ENCODE measurements around the gene ZFYVE27. TPM values are rescaled to one million over a fixed set of nuclear protein-coding genes. Genes with fewer than 3 reads are reported as not detected.

ZFYVE27 gene
- total RNA-seq, 2 experiments from 2014 or later: 24.0 to 33.0 TPM

DNA sequence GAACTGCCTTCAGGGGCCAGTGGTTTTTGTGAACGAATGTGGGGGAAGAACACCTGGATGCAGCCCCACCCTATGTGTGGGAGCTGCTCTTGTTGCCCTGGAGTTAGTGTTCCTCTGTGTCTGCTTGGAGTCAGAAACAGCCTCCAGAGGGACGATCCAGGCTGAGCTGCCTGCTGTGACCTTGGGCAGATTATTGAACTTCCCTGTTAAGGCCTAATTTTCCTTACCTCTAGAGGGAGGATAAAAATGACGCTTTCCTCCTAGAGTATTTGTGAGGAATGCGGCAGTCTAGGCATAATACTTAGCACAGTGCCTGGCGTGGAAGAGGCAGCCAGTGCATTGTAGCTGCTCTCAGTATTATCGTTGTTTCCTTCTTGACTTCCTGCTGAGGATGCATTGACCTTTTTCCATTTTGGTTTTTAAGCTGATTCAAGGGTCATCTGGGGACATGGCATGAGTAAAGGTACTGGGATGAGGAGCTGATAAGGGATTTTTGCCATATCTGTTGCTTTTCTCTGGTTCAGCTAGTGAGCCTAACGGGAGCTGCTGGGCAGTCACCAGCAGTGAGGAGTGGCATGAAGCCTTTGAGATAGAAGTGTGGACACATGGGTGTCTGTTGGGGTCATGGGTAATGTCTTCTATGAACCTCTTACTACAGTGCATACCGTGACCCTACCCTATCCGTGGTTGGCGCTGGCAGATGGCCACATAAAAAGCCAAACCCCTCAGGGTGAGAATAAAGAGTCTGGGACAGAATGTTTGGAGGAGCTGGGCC is 6.4 kb downstream of the ZFYVE27 start:
- H4K20me1 ChIP-seq (ENCODE audit: insufficient read depth, low read length): no peaks in the 10 kb centered on the region
- H3K4me2 ChIP-seq (ENCODE audit: low read length): no peak overlapping the region
- no peaks in the 10 kb centered on the region for H3K9me3 ChIP-seq (ENCODE audit: low read length)
- H3K36me3 ChIP-seq (ENCODE audit: insufficient read depth, low read length): peaks cover 80% of the 10 kb centered on the region
- no TSS peak for BruUV-seq (replicated peaks)
- no peak for DNase-seq (ENCODE audit: low spot score)
- intact Hi-C loops (cut with micrococcal nuclease; ENCODE audit: unreplicated experiment): no loop called here
- H3K9me2 ChIP-seq (ENCODE audit: insufficient read depth, low read length): no peaks in the 10 kb centered on the region
- H3K79me2 ChIP-seq (ENCODE audit: insufficient read depth, low read depth, low read length): peaks cover 16% of the 10 kb centered on the region; the same call in 1 of the 2 replicates
- H3K4me3 ChIP-seq (ENCODE audit: low read depth, low read length, poor library complexity, severe bottlenecking): no peak overlapping the region
- no peak overlapping the region for H3K27ac ChIP-seq (ENCODE audit: low read depth, low read length, poor library complexity, severe bottlenecking)
- H3K4me1 ChIP-seq (ENCODE audit: insufficient read depth, low read length, poor library complexity, severe bottlenecking): peaks cover 4% of the 10 kb centered on the region
- no peak overlapping the region for H2AFZ ChIP-seq (ENCODE audit: low read length)
- no peak for TF ChIP-seq EZH2phosphoT487 (IDR thresholded peaks at IDR 0.05; ENCODE audit: borderline replicate concordance, low read depth, low read length)
- no peak for TF ChIP-seq CTCF (conservative IDR thresholded peaks at IDR 0.05; ENCODE audit: low read length)
- ChIA-PET CTCF (ENCODE audit: unreplicated experiment) (no interaction called here), POLR2A (interaction anchor here (1.4 kb wide), 1 partner anchor 86 kb away, joined by 3 read pairs; no protein-coding TSS in a partner anchor)

- intact Hi-C loops (cut with micrococcal nuclease; ENCODE audit: unreplicated experiment): no loop called here
- no peak for TF ChIP-seq EZH2phosphoT487 (IDR thresholded peaks at IDR 0.05; ENCODE audit: borderline replicate concordance, low read depth, low read length)
- no peak for TF ChIP-seq CTCF (conservative IDR thresholded peaks at IDR 0.05; ENCODE audit: low read length)
- H4K20me1 ChIP-seq (ENCODE audit: insufficient read depth, low read length): no peaks in the 10 kb centered on the region
- H3K36me3 ChIP-seq (ENCODE audit: insufficient read depth, low read length): peaks cover 81% of the 10 kb centered on the region
- H3K4me1 ChIP-seq (ENCODE audit: insufficient read depth, low read length, poor library complexity, severe bottlenecking): no peaks in the 10 kb centered on the region
- H3K4me3 ChIP-seq (ENCODE audit: low read depth, low read length, poor library complexity, severe bottlenecking): no peak overlapping the region
- ChIA-PET CTCF (ENCODE audit: unreplicated experiment) (no interaction called here), POLR2A (interaction anchor here (0.5 to 1.4 kb wide), 6 partner anchors 8 to 305 kb away, joined by 3 read pairs; no protein-coding TSS in a partner anchor)
- BruUV-seq (replicated peaks): no TSS peak
- no peak for DNase-seq (ENCODE audit: low spot score)
- peaks cover 4% of the 10 kb centered on the region; the same call in 1 of the 2 replicates for H3K79me2 ChIP-seq (ENCODE audit: insufficient read depth, low read depth, low read length)
- no peaks in the 10 kb centered on the region for H3K9me3 ChIP-seq (ENCODE audit: low read length)
- no peak overlapping the region for H2AFZ ChIP-seq (ENCODE audit: low read length)
- H3K27ac ChIP-seq (ENCODE audit: low read depth, low read length, poor library complexity, severe bottlenecking): no peak overlapping the region
- no peaks in the 10 kb centered on the region for H3K9me2 ChIP-seq (ENCODE audit: insufficient read depth, low read length)
- H3K4me2 ChIP-seq (ENCODE audit: low read length): no peak overlapping the region
These were observed 7.6 kb downstream of the ZFYVE27 start for GRCh38 chr10:97744405-97745035.

DNA sequence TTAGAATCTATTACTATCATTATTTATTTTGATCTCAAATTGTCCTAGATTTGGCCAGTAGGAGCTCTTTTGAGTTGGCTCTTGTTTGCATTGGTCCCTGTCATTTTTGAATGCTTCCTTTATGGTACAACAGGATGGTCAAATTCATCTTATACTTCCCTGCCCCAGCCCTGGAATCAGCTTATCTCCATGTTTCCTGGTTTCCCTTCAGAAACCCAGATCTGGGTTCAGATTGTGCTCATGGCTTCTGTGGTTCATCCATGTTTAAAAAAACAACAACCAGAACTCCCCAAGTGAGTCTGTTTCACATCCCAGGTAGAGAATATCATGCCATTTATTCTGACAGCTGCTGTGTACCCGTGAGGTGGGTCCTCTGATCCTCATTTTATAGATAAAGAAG is 10.6 kb downstream of the ZFYVE27 start:
- CTCF ChIA-PET (ENCODE audit: unreplicated experiment): no interaction called here
- Histone ChIP-seq H3K79me2 (ENCODE audit: insufficient read depth, low read depth, low read length) (no peaks in the 10 kb centered on the region), H3K9me2 (ENCODE audit: insufficient read depth, low read length) (no peaks in the 10 kb centered on the region), H3K4me3 (ENCODE audit: low read depth, low read length, poor library complexity, severe bottlenecking) (no peak overlapping the region), H3K36me3 (ENCODE audit: insufficient read depth, low read length) (peaks cover 92% of the 10 kb centered on the region), H3K9me3 (ENCODE audit: low read length) (no peaks in the 10 kb centered on the region), H3K4me2 (ENCODE audit: low read length) (no peak overlapping the region), H3K27ac (ENCODE audit: low read depth, low read length, poor library complexity, severe bottlenecking) (no peak overlapping the region), H2AFZ (ENCODE audit: low read length) (no peak overlapping the region), H3K4me1 (ENCODE audit: insufficient read depth, low read length, poor library complexity, severe bottlenecking) (no peaks in the 10 kb centered on the region), H4K20me1 (ENCODE audit: insufficient read depth, low read length) (no peaks in the 10 kb centered on the region)
- POLR2A ChIA-PET: interaction anchor here (1.1 to 1.7 kb wide), 2 partner anchors 11 to 17 kb away, joined by 3 to 6 read pairs; partner anchors contain the start of gene ZFYVE27
- TF ChIP-seq CTCF (conservative IDR thresholded peaks at IDR 0.05; ENCODE audit: low read length) (no peak), EZH2phosphoT487 (IDR thresholded peaks at IDR 0.05; ENCODE audit: borderline replicate concordance, low read depth, low read length) (no peak)
- intact Hi-C loops (cut with micrococcal nuclease; ENCODE audit: unreplicated experiment): no loop called here
- BruUV-seq (replicated peaks): no TSS peak
- no peak for DNase-seq (ENCODE audit: low spot score)

Measured in OCI-LY7 (cell line).